Esophagus muscularis mucosa (tissue), 3 donors: ENCODE data around the gene B3GALT6.

Experiments used
- CTCF ChIP-seq, 3 experiments: fragments of 200-600 bp in 2 of 3; fragments of 450-650 bp in 1 of 3; sonication (generic) in 2 of 3; IDR thresholded peaks; one replicate each; pipeline ENCODE4 v1.5.1; 2017 to 2019; ENCODE audit warnings: antibody characterized with exemption in 3 of 3, mild to moderate bottlenecking in 2 of 3, moderate library complexity in 1 of 3
- EP300 ChIP-seq: sonication (generic); formaldehyde crosslinking; IDR thresholded peaks from one replicate; pipeline ENCODE4 v1.6.1; 2017; ENCODE audit warnings: antibody characterized with exemption

GRCh38 chr1:1268284-1268682, 36.2 kb downstream of the B3GALT6 start:
- TF ChIP-seq CTCF (IDR thresholded peaks at IDR 0.05) (no peak), EP300 (no peak)
